CD1c-positive myeloid dendritic cell (primary cell): ENCODE measurements around the gene IGFALS.
A peak's percentile ranks its signal among the peaks of the same experiment; 100 is the strongest.
"Not testable (repeated sequence)": the region's sequence is repeated elsewhere in the genome, so short reads cannot be mapped to it uniquely, and the experiment has no call there.

Experiments used
- DNase-seq: peaks from one replicate; pipeline ENCODE4 v3.0.0-alpha.2; 2016; ENCODE audit errors: extremely low spot score

Gene IGFALS

DNA sequence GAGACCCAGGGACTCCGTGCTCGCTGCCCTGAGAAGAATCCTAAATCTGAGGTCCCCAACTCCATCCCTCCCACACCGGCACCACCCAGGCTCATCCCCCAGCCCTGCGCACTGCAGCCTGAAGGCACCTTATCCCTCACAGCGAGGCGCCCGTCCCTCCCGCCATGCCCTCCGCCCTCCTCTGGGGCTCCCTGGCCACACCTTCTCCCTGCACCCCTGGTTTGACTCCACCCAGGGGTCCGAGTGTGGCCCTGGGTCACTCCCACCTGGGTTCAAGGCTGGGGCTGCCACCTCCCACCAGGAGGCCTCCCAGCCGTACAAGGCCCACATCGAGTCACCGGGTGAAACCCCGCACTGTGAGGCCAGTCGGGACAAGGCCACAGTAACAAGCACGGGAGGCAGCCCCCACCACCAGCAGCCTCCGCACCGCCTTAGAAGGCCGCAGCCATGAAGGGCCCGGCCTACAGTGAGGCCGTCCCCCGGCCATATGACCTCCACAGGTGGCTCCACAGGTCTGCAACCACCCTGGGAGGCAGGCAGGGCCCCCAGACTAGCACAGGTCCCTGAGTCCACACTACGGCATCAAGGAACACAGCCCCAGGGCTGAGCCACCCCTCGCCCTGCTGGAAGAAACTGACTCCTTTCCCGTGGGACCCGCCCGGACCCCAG is 24.8 kb upstream of the IGFALS start:
- DNase-seq, result no peak

DNA sequence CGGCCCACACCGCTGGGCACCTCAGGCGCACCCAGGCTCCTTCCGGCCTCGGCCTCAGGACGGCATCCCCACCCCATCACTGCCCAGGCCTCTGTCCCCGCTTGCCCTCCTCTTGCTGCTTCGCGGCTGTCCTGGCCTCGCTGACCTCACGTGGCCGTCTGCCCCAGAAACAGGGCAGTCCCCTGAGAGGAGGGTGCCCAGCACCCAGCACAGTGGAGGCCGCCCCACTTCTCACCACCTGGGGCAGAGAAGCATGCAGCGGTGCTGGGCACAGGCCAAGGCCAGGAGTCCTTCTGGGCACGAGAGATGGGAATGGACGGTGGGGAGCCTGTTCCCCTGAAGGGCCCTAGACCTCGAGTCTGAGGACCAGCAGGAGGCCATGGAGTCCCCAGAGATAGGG is 24.2 kb upstream of the IGFALS start:
- no peak for DNase-seq

DNA sequence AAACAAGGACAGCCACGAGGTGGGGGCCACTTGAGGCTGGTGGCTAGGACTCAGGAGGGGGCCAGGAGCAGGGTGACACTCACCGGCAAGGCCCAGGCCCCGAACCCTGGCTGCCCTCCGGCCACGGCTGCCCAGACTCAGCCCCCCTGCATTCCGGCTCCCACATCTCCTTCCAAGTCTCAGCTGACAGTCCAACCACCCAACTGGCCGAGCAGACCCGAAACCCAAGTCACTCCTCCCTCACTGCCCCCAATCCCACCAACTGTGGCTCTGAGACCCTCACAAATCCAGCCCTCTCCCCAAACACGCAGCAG is 23.7 kb upstream of the IGFALS start:
- no peak for DNase-seq

DNA sequence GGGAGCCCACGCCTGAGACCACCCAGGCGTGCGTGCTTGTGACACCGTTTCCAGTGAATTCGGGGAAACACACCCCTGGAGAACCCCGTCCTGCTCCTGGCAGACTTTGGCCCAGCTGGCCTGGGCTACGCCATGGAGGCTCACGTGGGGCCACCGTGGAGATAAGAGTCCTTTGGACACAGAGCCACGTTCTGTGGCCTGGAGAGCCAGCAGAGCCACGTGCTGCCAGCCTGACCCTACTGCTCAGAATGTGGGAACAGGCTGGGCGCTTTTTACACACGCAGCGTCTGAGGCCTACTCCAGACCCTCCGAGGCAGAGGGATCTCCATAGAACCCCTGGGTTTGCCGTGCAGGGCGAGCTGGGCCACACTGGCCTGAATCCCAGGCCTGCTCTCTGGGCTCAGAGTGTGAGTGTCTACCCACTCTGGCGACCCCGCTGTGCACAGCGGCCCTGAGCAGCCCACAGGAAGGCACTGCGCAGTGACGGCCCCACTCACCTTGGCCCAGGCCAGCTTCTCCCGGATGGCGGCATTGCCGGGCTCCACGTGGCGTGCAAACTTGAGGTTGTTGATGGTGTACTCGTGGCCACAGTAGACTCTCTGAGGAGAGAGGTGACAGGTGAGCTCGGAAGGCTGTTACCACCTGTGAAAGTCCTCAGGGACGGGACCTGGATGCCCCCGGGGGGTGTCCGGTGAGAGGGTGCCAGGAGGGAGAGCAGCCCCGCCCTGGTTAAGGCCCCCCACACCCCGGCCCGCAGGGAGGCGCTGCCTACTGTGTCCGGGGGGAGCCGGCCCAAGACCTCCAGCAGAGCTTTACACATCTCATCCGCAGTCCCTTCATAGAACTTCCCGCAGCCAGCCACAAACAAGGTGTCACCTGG is 23.1 kb upstream of the IGFALS start:
- no peak for DNase-seq

DNA sequence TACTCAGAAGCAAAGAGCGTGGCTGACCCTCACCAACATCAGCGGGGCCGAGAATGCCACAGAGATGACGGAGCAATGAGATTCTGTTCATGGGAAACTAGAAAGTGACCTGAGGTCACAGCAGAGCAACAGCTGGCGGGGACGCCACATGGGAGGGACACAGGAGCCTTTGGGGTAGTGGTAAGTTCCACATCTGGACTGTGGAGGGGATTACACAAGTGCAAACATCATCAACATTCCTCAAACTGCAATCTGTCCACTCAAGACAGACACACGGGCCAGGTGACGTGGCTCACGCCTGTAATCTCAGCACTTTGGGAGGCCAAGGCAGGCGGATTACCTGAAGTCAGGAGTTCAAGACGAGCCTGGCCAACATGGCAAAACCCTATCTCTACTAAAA is 22.0 kb upstream of the IGFALS start:
- DNase-seq, result no peak

DNA sequence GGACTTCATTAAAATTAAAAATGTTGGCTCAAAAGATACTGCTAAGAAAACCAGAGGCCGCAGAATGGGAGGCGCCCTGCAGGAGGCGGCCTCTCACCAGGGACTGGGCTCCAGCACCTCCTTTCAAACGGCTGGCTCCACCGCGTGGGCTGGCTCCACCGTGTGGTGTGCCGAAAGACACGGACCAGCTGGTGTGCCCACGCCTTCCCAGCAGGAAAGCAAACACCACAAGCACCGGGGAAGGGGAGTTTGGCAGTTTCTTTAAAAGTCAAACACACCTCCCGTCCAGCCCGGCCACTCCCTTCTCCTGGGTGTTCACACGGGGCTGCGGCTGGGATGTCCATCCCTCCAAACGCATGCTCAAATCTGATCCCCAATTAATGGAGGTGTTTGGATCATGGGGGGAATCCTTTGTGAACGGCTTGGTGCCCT is 19.2 kb upstream of the IGFALS start:
- peak; percentile 70 for DNase-seq

DNA sequence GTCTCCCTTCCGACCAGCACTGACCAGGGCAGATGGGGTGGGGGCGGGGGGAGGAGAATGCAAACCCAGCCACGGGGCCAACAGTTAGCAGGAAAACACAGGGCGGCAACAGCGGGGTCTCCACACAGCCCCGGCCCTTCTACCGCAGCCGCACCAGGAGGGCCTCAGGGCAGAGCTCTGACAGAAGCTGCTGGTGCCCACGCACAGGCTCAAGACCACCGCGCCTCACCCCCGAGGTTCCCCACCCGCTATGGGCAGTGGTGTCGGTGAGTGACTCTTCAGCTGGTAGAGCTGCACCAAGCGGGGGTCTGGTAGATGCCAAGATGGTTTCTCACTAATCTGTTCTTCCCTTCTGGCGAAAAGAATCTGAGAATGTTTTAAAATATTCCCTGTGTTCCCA is 17.0 kb upstream of the IGFALS start:
- DNase-seq, result no peak

DNA sequence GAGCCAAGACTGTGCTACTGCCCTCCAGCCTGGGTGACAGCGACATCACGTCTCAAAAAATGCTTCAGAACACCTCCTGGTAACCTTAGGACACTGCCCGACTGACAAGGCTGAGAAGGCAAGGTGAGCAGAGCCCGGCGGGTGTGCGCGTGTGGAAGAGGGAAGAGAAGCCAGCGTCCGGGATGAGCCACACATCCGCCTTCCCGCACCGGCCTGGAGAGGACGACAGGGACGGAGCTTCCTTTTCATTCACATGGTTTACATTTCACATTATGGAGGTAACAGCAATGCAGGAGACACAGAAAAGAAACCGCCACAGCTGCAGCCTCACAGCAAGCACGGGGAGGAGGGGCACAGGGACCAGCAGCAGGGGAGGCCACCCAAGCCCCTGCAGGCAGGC is 16.6 kb upstream of the IGFALS start:
- no peak for DNase-seq

DNA sequence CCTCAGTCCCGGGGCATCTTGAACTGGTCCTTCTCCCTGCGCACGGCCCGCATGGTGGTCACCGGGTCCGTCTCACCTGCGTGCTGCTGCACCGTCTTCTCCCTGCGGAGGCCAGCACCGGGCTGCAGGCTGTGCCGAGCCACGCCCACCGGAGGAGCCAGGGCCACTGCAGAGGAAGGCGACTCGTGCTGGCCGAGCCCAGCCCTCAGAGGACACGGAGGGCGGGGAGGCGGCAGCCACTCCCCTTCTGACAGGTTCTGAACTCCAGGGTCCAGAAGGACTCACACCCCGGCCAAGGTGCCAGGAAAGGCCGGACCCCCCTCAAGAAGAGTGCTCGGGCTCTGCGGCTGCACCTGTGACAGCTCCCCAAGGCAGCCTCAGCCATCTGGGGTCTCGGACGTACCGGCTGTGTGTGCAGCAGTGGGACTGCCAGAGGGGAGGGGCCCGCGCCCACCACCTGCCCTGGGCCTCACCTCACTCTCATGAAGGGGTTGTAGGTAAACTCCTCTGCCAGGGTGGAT is 15.8 kb upstream of the IGFALS start:
- no peak for DNase-seq

DNA sequence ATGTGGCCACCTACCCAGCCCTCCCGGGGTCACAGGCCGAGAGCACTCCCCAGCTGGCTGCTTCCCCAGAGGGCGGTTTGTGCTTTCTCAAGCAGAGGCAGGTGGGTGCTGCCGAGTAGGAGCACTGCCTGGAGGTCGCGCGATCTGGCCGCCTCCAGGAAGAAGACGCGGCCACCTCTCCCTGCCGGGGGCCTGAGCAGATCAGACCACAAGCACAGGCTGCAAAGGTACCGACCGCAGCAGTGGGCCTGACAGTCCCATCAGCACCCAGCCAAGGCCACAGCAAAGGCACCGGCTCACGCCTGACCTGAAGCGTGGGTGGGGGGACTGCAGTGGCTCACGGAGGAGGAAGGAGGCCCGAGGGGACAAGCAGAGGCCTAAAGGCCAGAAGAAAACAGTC is 15.2 kb upstream of the IGFALS start:
- DNase-seq, result no peak

DNA sequence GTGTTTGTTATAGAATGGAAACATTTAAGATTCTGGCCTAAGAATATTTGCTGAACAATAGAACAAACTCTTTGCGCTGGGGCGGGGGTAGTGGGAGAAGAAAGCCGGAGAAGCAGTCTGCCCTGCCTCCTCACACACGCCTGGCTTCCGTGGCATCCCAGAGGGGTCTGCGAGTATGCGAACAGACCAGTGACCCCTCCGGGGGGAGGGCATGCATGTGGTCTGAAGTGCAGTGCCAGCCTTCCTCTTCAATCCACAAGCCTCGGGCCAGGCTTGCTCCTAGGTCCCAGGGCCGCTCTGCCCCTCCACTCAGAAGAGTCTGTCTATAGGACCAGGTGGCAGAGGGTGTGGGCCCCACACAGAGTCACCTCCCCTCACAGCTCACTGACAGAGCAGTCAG is 14.1 kb upstream of the IGFALS start:
- no peak for DNase-seq

DNA sequence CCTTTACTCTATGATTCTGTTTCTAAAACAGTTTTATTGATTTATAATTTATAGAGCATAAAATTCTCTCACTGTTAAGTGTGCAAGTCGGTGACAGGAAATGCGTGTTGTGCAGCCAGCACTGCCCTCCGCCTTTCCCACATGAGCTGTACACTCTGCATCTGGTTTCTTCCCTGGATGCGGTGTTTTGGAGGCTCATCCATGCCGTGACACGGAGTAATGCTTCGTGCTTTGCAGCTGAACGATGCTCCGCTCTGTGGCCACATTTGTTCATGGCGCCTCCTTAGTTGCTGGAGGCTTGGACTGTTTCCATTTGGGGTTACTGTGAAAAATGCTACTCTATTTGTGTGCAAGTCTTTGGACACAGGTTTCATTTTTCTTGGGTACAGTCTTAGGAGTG is 7.2 kb upstream of the IGFALS start:
- DNase-seq, result no peak

DNA sequence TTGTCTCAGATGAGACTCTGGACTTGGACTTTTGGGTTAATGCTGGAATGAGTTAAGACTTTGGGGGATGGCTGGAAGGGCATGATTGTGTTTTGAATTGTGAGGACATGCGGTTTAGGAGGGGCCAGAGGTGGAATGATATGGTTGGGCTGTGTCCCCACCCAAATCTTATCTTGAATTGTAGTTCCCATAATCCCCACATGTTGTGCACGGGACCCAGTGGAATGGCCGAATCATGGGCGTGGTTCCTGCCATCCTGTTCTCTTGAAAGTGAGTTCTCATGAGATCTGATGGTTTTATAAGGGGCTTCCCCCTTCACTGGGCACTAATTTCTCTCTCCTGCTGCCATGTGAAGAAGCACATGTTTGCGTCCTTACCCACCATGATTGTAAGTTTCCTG is 5.8 kb upstream of the IGFALS start:
- not testable (repeated sequence) for DNase-seq

DNA sequence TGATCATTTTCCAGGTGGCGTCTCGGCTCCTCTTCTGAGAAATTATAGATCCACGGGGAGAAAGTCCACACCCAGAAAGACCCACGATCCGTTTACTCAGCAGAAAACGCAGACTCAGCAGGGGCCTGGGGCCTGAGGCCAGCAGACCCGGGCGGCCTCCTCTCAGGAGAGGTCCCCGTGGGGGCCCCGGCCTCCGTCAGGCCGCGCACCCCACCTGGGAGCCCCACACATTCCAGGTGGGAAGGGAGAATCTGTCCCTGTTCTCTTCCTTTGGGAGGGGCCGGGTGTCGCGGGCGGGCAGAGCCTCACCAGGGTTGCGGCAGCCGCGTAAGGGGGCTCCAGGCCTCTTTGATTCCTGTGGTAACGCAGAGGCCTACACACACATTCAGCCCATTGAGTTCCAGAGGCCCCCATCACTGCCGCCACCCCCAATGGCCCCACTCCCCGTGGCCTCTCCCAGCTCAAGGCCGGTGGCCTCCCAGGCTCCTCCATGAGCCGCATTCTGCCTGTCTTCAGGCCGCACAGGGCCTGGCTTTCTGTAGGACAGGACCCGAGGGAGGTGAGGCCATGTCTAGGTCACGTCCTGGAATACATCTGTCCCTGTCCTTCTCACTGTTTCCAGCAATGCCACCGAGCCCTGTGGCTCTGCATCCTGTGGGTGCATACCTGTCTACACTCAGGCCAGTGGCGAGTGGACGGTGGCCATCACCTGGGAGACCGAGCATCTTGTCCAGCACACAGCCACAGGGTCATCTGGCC is 1.6 kb upstream of the IGFALS start:
- no peak for DNase-seq

DNA sequence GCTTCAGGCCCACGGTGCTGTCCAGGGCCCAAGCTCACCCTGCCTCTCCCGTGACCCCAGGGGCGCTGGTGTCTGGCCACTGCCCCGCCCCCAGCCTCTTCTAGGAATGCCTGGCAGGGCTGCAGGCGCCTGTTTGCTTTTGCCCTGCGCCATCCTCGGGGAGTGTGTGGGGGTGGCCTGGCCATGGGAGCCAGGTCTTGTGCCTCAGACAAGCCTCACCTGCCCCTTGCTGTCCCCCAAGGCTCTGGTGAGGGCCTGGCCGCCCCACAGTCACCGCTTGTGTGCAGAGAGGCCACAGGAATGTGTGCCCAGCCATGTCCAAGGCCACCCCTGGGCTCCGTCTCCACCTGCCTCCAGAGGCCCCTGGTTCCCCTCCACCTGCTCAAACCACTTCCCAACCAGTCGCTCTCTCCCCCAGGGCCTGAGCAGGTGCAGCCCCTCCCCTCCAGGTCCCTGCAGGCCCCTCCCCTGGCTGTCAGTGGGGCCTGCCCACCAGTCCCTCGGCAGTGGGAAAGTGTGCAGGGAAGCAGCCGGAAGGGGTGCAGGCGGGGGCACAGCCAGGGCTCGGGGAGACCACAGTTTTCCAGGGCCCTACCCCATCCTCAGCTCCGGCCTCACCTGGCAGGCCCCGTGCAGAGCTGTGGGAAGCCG is 841 bp upstream of the IGFALS start:
- no peak for DNase-seq

DNA sequence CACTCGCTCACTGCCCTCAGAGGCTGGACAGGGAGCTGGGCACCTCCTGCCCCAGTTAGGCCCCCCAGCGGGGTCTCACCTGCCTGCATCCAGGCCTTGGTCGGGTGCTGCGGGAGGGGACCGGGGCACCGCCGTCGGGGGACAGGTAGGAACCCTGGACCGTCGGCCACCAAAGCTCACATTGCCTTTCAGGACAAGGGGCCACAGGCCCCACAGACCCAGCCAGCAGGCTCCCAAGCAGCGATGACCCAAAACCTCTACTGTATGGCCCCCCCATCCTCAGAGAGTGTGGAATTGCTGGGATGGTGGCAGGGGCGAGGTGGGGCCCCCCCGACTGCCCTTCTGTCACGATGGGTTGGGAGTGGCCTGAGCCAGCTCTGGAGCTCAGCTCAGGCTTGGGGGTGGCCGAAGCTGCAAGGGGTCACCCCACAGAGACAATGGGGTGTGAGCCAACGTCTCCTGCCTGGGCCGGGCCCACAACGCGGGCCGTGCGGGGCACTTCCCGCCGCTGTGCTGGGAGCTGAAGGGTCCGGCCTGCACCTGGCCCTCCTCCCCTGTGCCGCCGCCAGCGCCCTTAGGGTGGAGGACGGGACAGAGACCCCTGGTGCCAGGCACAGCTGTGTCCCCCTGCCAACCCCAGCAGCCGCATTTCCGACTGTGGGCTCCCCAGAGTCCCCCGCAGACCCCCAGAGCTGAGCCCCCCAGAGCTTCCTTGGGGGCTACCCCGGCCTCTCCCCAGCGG is 498 bp downstream of the IGFALS start:
- no peak for DNase-seq

DNA sequence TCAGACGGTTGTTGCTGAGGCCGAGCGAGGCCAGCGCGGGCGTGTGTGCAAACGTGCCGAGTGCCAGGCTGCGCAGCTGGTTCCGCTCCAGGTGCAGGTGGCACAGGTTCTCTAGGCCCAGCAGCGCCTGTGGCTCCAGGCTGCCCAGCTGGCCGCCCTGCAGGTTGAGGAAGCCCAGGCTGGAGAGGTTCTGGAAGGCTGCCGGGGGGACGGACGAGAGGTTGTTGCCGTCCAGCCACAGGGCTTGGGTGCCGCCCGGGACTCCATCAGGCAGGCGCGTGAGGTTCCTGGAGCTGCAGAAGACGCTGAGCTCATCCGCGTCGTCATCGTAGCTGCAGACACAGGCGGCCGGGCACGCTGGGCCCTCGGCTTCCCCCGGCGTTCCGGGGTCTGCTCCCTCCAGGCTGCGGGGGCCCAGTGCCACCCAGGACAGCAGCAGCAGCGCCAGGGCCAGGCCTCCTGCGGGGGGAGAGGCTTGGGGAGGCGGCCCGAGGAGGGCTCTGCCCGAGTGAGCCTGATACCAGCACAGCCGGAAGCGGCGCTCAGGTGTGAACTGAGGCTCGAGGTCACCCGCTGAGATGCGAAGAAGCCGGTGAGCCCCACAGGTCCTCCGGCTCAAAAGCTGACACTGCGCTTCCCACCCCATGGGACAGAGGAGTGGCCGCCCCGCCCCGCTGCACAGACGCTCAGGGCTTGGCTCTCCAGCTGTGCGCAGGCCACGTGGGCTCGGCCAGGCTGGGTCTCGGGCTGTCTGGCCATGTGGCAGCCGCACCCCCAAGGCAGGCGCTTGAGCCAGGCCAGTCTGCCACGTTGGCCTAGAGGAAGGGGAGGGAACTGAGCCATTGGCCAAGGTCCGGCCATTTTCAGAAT is 1.3 kb downstream of the IGFALS start:
- DNase-seq, result no peak

DNA sequence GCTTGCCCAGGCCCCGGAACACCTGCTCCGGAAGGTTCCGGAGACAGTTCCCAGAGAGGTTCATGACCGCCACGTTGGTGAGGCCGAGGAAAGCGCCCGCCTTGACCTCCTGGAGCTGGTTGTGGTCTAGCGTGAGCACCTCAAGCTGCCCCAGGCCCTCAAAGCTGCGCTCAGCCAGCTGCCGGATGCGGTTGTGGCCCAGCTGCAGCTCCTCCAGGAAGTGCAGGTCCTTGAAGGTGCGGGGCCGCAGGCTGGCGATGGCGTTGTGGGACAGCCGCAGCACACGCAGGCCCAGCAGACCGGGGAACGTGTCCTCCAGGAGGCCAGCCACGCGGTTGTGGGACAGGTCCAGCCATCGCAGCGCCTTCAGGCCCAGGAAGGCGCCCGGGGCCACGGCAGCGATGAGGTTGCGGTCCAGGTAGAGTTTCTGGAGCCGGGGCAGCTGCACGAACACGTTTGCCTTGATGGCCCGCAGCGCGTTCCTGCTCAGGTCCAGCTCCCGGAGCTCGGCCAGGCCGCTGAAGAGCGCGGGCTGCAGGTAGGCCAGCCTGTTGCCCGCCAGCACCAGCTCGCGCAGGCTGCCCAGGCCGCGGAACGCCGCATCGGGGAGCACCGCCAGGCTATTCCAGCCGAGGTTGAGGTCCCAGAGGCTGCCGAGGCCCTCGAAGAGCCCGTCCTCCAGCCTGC is 2.1 kb downstream of the IGFALS start:
- no peak for DNase-seq

DNA sequence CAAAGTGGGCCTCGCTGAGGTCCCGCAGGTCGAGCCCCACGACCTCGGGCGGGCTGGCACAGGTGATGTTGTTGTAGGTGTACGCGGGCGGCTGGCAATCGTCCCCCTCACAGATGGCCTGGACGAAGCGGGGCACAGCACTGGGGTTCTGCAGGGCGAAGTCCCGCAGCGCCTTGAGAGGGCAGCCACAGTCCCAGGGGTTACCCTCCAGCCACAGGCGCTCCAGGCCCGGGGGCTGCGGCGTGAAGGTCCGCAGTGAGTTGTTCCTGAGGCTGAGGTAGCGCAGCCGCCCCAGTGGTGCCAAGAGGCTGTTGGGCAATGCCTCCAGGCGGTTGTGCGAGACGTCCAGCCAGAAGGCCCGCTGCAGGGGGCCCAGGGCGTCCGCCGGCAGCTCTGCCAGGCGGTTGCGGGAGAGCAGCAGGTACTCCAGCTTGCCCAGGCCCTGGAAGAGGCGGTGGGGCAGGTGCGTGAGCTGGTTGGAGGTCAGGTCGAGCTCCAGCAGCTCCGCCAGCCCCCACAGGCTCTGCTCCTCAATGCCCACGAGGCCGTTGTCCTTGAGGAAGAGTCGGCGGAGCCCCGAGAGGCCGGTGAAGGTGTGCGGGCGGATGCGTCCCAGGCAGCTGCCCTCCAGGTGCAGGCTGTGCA is 2.8 kb downstream of the IGFALS start:
- no peak for DNase-seq
